HPDE6-E6E7 (cell line): ENCODE measurements around the gene PDPK1.
"Not testable (repeated sequence)": the region's sequence is repeated elsewhere in the genome, so short reads cannot be mapped to it uniquely, and the experiment has no call there.

Experiments
- DNase-seq: peaks from one replicate; pipeline ENCODE4 v3.0.0; 2011; ENCODE audit warnings: missing footprints; ENCODE audit errors: extremely low spot score

The PDPK1 gene

DNA sequence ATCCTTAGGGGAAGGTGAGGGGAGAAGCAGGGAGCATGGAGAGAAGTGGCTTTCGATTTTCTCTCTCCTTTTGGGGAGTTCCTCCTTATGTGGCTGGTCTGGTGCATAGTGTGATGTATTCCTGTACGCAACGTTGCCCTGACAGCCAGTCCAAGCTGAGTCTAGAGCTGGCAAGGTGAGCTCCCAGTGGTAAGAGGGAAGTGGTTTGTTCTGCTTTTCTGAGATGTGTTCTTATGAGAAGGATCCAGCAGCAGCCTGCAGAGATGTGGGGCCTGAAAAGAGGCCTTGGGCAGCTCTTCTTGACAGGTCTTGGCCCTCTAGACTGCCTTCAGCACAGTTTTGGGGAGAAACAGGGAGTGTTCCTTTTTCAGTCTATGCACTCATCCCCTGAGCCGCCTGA is 3.1 kb downstream of the PDPK1 start:
- DNase-seq, result not testable (repeated sequence)

DNA sequence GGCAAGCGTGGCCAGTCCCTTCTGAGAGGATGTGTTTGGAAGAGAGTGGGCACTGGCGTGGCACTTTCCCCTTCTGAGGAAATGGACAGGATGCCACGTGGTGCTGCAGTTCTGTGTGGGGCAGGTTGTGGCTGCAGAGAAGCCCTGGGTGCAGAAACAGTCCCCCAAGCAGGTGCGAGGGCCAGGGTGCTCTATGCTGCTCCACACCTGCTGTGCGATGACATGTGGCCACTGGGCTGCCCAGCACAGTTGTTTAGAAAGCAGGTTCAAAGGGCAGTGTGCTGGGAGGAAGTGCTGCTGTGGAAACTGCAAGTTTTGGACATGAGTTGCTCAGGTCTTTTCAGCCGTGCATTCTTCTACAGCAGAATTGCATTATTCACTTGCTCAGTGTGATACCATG is 3.6 kb downstream of the PDPK1 start:
- not testable (repeated sequence) for DNase-seq

DNA sequence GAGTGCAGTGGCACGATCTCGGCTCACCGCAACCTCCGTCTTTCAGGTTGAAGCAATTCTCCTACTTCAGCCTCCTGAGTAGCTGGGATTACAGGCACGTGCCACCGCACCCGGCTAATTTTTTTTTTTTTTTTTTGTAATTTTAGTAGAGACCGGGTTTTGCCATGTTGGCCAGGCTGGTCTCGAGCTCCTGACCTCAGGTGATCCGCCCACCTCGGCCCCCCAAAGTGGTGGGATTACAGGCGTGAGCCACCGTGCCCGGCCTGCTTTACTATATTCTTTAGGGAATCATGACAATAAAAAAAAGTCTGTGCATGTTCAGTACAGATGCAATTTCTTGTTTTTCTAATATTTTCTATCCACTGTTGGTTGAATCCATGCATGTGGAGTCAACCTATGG is 6.0 kb downstream of the PDPK1 start:
- not testable (repeated sequence) for DNase-seq

DNA sequence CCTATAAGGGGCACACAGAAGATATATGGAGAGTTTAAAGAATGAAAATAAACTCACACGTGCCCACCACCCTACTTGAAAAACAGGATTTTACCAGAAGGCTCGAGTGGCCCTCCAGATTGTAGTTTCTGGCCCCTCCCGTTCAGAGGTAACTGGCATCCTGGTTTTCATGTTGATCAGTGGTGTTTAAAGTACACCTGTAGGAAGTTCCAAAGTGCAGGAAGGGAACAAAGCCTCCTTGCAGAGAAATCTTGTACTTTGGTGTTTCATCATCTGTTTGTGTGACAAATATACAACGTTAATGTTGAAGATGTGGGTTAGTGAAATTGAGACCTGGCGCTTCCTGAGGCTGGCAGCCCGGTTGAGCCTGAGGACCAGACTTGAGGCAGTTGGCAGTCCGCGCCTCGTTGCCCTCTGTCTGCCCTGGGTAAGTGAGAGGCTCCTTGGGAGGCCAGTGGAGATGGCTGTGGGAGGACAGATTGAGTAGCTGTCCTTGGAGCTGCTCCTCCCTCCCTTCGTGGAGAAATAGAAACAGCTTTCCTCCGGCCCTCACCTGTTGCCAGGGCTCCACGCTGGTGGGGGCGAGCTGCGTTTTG is 12.6 kb downstream of the PDPK1 start:
- DNase-seq, result not testable (repeated sequence)

DNA sequence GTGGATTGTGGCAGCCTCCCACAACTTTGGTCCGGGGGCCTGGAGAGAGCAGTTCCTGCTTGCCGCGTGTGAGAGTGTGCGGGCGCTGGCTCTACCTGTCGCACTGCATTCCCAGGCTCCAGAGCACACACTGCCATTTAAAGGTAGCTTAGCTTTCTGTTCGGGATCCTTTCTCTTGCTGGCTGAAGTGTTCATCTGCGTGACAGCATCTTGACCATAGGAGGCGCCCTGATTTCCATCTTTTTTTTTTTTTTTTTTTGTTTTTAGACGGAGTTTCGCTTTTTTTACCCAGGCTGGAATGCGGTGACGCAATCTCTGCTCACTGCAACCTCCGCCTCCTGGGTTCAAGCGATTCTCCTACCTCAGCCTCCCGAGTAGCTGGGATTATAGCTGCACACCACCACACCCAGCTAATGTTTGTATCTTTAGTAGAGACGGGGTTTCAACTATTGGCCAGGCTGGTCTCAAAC is 13.6 kb downstream of the PDPK1 start:
- DNase-seq, result not testable (repeated sequence)

DNA sequence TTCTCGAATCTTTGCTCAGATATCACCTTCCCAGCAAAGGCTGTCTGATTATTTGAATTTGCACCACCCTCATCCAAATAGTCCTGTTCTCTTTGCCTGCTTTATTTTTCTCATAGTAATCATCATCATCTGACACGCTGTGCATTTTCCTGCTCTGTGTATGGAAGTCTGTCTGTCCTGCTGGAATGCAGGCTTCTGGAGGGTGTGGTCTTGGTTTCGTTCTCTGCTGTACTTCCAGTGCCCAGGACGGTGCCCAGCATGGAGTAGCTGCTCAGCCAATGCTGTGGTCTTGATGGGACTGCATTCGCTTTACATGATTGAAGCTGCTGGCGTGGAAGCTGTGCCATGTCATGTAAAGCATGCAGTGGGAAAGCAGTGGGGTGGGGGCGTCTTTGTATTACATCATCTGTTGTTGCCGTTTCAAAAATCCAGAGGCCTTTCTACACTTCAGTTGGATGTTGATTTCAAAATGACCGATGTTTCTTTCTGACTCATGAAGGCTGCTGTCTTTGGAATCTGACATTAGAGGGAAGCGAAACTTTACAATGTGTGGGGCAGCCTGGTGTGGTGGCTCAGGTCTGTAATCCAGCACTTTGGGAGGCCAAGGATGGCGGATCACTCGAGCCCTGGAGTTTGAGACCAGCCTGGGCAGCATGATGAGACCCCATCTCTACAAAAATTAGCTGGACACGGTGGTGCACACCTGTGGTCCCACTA is 17.0 kb downstream of the PDPK1 start:
- DNase-seq, result not testable (repeated sequence)

DNA sequence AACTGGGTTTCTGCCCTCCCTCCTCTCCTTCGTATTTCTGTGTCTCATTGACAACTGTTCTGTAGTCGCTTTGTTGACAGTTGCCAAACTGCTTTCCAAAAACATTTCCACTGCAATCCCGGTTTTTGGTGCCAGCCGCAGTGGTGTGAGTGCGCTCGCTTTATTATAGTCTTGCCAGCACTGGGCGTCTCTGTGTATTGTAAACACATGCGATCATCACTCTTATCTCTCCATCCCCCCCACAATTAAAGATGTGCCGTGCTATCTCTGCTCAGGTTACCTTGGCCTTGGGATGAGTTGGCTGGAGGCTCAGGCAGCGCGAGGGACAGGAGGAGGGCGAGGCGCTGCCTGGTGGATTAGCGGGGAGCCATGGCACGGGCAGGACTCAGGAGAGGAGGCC is 19.3 kb downstream of the PDPK1 start:
- not testable (repeated sequence) for DNase-seq

DNA sequence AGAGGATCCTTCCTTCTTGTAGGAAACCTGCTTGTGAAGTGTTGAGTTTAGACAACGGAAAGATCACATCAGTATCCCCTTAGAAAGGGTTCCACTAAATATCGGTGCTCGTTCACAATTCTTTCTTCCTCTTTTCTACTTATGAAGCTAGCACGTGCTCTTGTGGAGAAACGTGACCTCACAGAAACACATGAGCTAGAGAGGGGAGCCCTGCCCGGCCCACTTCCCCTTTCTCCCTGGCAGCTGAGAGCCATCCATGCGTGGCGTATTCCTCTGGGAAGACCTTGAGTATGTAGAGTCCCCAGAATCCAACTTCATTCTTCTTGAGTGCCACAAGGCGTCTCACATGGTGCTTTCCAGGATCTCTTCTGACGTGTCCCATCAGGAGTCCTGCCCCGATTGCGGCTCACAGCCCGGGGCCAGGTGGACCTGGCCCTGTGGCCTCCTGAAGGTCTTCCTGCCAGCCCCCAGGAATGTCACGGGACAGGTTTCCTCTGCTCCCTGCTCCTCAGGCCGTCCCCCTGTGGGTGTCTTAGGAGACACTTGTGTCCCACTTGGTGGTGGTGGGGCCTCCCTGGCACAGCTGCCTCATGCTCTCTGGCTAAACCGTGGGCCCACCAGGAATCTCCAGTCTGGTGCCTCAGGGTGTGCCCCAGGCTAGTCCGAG is 22.4 kb downstream of the PDPK1 start:
- not testable (repeated sequence) for DNase-seq

DNA sequence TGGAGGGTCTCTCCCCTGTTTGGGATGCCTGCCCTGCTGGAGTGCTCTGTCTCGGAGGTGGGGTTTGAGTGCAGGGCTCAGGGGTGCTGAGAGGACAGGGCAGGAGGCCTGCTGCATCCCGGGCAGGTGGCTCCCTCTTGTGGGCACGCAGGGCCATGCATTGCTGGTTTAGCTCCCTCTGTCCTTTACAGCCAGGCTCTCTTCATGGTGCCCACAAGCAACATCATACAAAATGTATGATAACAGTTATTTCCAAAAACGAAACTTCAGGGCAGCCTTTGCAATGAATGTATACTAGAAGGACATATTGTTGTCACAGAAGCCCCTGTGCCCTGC is 22.9 kb downstream of the PDPK1 start:
- DNase-seq, result not testable (repeated sequence)

DNA sequence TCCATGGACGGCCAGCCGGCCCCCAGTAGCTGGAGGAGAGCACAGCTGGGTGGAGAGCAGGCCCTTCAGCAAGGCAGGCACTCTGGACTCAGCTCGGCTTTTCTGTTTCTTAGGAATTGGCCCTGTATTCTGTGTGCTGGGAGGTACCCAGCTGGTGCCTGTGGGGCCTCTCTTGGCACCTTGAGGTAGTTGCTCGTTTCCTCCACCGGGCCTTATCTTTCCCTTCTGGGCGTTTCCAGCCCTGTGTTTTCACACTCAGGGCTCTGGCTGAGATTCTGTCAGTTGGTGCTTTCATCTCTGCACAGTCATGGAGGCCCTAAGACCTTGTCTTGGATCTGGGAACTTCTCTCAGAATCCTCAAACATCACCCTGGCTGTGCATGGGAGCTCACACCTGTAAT is 29.7 kb downstream of the PDPK1 start:
- DNase-seq, result not testable (repeated sequence)

DNA sequence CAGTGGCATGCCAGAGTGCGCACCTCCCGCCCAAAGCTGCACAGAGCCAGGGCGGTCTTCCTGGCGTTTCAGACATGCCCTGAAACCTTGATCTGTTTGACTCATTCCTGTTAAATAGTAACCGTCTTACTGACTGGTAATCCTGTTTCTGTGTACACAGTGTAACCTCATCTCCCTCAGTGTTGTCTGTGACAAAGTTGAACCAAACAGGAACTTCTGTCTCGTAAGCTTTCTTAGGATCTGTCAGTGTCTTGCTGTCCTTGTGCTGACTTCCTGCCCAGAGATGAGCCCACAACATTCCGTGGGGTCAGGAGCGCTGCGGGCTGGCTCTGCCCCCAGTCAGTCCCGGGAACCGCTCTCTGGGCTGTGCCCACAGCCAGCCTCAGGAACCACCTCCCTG is 30.8 kb downstream of the PDPK1 start:
- not testable (repeated sequence) for DNase-seq

DNA sequence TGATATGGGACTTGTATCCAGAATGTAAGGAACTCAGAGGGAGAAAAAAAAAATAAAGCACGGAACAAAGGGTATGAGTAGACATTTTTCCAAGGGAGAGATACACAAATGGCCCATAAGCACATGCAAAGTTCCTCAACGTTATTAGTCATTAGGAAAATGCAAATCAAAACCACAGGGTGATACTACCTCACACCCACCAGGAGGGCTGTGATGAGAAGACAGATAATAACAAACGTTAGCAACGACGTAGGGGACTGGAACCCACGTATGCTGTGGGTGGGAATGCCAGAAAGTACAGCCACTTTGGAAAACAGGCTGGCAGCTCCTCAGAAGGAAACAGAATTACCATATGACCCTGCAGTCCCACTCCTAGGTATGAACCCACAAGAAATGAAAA is 34.9 kb downstream of the PDPK1 start:
- not testable (repeated sequence) for DNase-seq

DNA sequence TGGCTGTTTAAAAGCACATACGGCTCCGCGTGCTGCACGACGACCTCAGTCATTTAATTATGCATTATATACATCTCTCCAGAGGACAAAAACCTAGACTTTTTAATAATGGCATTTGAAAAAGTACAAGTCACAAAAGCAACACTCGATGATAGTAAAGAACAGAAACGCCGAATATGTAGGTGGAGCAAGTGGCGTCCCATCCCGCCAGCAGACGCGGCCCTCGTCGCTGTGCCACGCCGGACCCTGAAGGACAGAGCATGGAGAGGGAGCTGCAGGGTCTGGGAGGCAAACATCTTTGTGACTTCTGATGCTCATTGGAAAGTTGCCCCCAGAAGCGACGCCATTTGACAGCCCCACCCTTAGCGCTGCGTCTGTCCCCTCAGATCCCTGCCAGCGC is 38.0 kb downstream of the PDPK1 start:
- DNase-seq, result not testable (repeated sequence)

DNA sequence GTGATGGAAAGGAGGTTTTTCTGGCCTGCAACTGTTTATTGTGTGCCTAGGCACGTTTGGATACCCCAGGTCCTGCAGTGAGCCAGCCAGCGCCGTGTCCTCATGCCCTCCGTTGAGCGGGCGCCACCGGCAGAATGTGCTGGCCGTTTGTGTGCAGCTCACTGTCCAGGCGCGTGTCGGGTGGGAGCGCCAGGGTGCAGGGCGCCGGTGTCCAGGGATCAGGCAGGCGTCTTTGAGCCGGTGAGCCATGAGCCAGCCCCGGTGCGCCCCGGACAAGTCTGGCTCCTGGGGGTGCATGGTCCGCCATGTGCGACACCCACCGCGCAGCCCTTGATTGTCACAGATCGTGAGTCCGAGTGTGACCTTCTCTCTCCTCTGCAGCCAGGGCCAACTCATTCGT is 39.2 kb downstream of the PDPK1 start:
- not testable (repeated sequence) for DNase-seq

DNA sequence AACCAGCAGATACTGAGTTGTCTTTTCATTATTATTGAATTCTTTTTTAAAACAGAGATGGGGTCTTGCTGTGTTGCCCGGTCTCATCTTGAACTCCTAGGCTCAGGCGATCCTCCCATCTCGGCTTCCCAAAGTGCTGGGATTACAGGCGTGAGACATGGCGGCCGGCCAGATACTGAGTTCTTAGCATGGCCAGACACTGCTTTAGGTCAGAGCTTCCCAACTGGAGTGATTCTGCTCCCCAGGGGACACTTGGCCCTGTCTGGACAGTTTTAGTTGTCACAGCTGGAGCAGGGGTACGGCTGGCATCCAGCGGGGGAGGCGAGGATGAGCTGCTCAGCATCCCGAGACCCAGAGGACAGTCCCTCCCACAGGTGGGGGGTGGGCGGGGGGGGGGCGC is 41.1 kb downstream of the PDPK1 start:
- not testable (repeated sequence) for DNase-seq

DNA sequence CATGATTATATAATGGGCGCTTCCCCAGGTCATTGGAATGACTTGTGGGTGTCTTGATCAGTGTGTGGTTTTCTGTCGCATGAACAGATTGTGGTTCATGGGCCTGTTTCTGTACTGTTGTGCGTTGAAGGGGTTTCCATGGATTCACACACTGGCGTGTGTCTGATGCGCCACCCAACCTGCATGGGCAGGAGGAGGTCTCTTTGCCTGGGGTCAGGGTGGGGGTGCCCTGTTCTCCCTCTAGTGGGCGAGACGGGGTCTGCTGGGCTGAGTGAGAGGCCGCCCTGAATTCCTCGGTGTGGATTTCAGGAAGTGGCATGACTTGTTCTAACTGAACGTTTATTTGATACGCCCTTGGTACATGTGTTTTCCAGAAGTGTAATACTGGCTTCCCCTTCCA is 42.3 kb downstream of the PDPK1 start:
- not testable (repeated sequence) for DNase-seq

DNA sequence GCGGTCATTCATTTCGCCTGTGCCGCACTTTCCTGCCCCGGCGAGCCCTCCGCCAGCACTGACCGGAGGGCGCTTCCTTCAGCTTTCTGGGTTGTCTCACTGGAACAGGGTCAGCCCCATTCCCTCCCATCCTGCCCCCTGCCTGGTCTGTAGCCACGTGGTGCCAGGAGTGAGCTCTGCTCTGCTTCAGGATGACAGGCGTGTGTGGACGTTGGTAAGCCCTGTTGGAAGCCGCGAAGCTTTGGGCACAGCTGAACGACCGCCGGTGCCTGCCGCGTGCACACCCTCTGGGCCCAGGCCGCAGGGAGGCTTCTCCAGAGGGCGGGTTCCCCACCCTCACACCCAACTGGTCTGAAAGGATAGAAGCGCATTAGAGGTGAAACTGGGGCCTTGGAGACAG is 43.0 kb downstream of the PDPK1 start:
- not testable (repeated sequence) for DNase-seq

DNA sequence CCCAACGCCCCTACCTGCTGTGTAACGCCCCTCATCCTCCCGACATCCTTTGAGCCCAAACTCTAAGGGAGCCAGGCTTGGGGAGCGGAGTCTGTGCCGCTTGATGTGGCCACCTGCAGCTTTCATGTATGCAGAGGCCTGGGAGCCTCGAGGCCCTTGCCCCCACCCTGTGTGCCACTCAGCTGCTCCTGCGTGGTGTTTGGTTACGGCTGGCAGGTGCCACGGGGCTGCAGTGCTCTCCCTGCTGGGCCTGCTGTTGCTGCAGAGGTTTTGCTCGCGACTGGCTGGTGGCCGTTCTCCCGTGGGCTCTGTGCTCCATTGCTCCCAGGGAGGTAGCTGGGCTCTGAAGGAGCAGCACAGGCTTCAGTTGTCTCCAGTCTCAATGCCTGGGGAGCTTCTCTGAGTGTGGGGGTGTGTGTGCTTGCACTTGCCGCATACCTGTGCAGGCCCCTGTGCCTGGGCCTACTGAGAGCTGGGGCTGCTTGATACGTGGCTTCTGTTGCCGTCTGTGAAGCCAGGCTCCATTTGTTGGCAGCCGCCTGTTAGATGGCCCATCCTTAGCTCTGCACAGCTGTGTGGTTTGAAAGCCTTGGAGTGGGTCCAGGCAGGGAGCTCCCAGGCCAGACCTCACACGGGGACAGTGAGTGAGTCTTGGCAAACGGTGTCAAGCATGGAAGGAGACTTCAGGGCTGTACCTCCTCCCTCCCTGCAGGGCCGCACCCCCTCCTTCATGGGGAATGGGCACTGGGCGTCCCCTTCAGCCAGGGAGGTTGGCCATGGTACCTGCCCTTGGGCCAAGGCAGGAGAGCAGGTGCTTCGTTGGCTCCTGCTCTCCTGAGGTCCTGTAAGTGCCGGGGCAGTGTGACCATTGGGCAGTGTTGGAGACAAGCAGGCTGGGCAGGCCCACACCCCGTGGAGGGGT is 47.2 kb downstream of the PDPK1 start:
- DNase-seq, result no peak

DNA sequence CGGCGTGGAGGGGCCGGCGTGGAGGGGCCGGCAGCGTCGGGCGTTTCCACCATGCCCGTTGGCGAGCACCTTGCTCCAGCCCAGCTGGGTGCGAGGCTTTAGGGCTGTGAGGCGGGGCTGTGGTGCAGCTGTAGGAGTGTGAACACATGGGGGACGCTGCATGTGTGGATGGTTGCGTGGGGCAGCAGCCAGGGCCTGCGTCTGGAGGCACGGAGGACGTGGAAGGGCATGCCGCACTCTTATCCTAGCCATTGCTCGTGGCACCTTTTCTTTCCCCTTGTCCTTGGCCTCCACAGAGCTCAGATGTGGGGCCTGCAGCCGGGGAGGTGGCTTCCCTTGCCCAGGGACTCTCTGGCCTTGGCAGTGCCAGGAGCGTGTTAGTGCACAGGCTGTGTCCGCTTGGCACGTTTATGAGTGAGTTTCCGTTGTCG is 47.8 kb downstream of the PDPK1 start:
- DNase-seq, result no peak

DNA sequence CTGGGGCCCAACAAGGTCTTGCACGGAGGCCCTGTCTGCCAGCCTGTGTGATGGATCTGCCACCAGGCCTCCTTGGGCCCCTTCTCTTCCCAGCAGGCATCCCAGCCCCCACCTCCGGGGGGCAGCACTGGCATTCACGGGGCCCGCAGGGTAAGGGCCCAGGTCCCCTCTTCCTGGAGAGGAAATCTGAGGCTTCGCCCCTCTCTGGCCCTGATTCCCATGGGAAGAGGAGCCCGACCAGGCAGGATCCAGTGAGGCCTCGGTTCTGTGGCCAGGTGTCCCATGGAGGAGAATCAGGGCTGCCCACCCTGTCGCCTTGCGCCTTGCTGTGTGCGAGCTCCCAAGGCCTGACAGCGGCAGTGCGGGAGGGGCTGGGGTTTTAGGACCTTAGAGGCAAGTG is 48.4 kb downstream of the PDPK1 start:
- no peak for DNase-seq

DNA sequence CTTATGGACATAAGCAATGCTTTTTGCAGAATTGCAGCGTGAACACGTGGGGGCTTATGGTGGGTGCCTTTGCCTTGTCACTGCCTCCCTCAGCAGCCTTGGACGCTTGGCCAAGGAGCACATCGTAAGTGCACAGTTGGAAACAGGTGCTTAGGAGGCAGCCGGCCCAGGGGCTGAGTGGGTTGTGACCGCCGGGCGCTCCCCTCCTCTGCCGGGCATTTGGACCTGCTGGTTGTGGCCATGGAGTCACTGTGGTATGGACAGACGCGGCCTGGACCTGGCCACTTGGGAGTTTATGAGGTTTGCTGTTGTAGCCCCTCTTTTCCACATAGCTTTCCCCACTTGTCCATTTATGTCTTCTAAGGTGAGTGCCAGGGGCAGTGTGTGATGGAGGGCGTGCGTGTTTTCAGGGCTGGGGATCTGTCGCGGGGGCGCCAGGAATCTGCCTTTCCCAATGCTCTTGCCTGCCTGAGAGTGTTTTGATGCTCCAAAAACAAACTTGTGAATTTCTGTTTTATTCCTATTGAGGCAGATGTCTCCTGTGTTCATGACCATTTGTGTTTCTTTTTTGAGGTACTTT is 49.2 kb downstream of the PDPK1 start:
- DNase-seq, result no peak
